ENCODE measurements around the gene DENND2C. TPM values are rescaled to one million over a fixed set of nuclear protein-coding genes. Genes with fewer than 3 reads are reported as not detected.

The DENND2C gene
- total RNA-seq, 1 experiment from 2014 or later: 3.6 TPM

- Histone ChIP-seq H3K23me2 (ENCODE audit: insufficient read length, low read depth, low read length, poor library complexity, severe bottlenecking) (no peaks in the 10 kb centered on the region), H3K4me2 (ENCODE audit: insufficient read depth, insufficient read length, low read length) (no peak overlapping the region), H3K79me1 (ENCODE audit: insufficient read depth, low read depth, low read length, poor library complexity, severe bottlenecking) (no peaks in the 10 kb centered on the region), H2BK5ac (ENCODE audit: insufficient read length, low read length) (no peak overlapping the region), H3K18ac (ENCODE audit: insufficient read length, low read depth, low read length) (no peak overlapping the region), H2BK120ac (ENCODE audit: low read depth, low read length, poor library complexity, severe bottlenecking) (no peak overlapping the region), H4K91ac (ENCODE audit: insufficient read length, low read depth, low read length) (no peak overlapping the region), H3K9ac (ENCODE audit: extremely low read depth, insufficient read length, low read length) (no peak overlapping the region), H2BK20ac (ENCODE audit: low read depth, low read length, poor library complexity, severe bottlenecking) (no peak overlapping the region), H2AK5ac (ENCODE audit: insufficient read length, low read length) (no peak overlapping the region), H2AFZ (ENCODE audit: low read length) (no peak overlapping the region), H3T11ph (ENCODE audit: low read length) (no peak overlapping the region), H3K9me3 (ENCODE audit: control insufficient read depth, low read depth, low read length) (no peaks in the 10 kb centered on the region), H3K4me1 (ENCODE audit: insufficient read depth, low read length) (no peaks in the 10 kb centered on the region), H3K27me3 (ENCODE audit: insufficient read depth, low read length) (no peaks in the 10 kb centered on the region), H2BK12ac (ENCODE audit: insufficient read length, low read depth, low read length) (no peak overlapping the region), H3K79me2 (ENCODE audit: insufficient read depth, low read length) (no peaks in the 10 kb centered on the region), H3K4ac (ENCODE audit: low read depth, low read length) (no peak overlapping the region), H2BK15ac (ENCODE audit: low read depth, low read length) (no peak overlapping the region), H3K14ac (ENCODE audit: insufficient read depth, low read length) (no peak overlapping the region), H3K27ac (ENCODE audit: insufficient read length, low read depth, low read length) (no peak overlapping the region), H4K8ac (replicated peaks; ENCODE audit: insufficient read length, low read depth, low read length) (no peak overlapping the region), H3K23ac (ENCODE audit: insufficient read length, low read depth, low read length) (no peak overlapping the region), H4K5ac (ENCODE audit: insufficient read length, low read depth, low read length) (no peak overlapping the region), H4K20me1 (ENCODE audit: control insufficient read depth, insufficient read depth, insufficient read length) (no peaks in the 10 kb centered on the region), H3K56ac (ENCODE audit: insufficient read length, low read depth, low read length) (no peak overlapping the region)
- Mint-ChIP-seq H3K27ac (no peak overlapping the region), H3K4me3 (no peak overlapping the region), H3K36me3 (ENCODE audit: insufficient read depth in 1 of 3, low read depth in 3 of 3) (no peaks in the 10 kb centered on the region), H3K4me1 (no peaks in the 10 kb centered on the region), H3K27me3 (ENCODE audit: low read depth) (peaks cover 24% of the 10 kb centered on the region), H3K9me3 (no peaks in the 10 kb centered on the region)
- DNase-seq: no peak
- no CpG with 5 or more reads among the region's 5 CpGs for WGBS (ENCODE audit: extremely low coverage, insufficient read length, low lambda C conversion rate)
- no peak for TF ChIP-seq CTCF (conservative IDR thresholded peaks at IDR 0.05)
Measured at GRCh38 chr1:114685851-114686250, 16.0 kb upstream of the DENND2C start.
